Heart left ventricle (tissue), 16 donors: ENCODE measurements around the gene BNC2. TPM values are rescaled to one million over a fixed set of nuclear protein-coding genes. Genes with fewer than 3 reads are reported as not detected.

Experiments
- ATAC-seq, 4 donors: fragments of 200-7000 bp; cut with Tn5 transposase; one replicate each; pipeline ENCODE4 v1.9.1; 2020 to 2022; ENCODE audit warnings: moderate library complexity in 4 of 4, mild to moderate bottlenecking in 3 of 4, moderate number of reproducible peaks in 1 of 4
- DNase-seq, 5 donors: peaks; one replicate each; pipeline ENCODE4 v3.0.0-alpha.2; 2020
- H3K27ac ChIP-seq, 12 donors: fragments of 200-600 bp; sonication (generic) in 4 of 12; one replicate each; pipeline versions ENCODE4 v1.5.0 to v1.8.0; 2016 to 2022; ENCODE audit warnings: mild to moderate bottlenecking in 2 of 12
- H3K27me3 ChIP-seq, 9 donors: fragments of 200-600 bp; sonication (generic) in 2 of 9; one replicate each; pipeline versions ENCODE4 v1.5.1 to v1.8.0; 2016 to 2022; ENCODE audit warnings: mild to moderate bottlenecking in 3 of 9
- H3K36me3 ChIP-seq, 9 donors: fragments of 200-600 bp; sonication (generic) in 2 of 9; one replicate each; pipeline versions ENCODE4 v1.5.0 to v1.8.0; 2018 to 2022; ENCODE audit warnings: mild to moderate bottlenecking in 2 of 9
- H3K4me1 ChIP-seq, 12 donors: fragments of 200-600 bp; sonication (generic) in 4 of 12; one replicate each; pipeline versions ENCODE4 v1.5.0 to v1.8.0; 2016 to 2022; ENCODE audit warnings: mild to moderate bottlenecking in 3 of 12
- H3K4me3 ChIP-seq, 12 donors: fragments of 200-600 bp; sonication (generic) in 4 of 12; one replicate each; pipeline versions ENCODE4 v1.5.0 to v1.8.0; 2017 to 2022; ENCODE audit warnings: mild to moderate bottlenecking in 9 of 12, moderate library complexity in 4 of 12
- H3K9me3 ChIP-seq, 12 donors: fragments of 200-600 bp; sonication (generic) in 4 of 12; one replicate each; pipeline versions ENCODE4 v1.5.0 to v1.8.0; 2016 to 2022; ENCODE audit warnings: mild to moderate bottlenecking in 1 of 12
- CTCF ChIP-seq, 12 donors: fragments of 200-600 bp; sonication (generic) in 4 of 12; IDR thresholded peaks; one replicate each; pipeline versions ENCODE4 v1.5.0 to v1.8.0; 2018 to 2022; ENCODE audit warnings: antibody characterized with exemption in 12 of 12, mild to moderate bottlenecking in 5 of 12
- POLR2A ChIP-seq, 2 donors: fragments of 450-650 bp; IDR thresholded peaks; one replicate each; pipeline ENCODE4 v1.6.1; 2017; ENCODE audit warnings: antibody characterized with exemption in 2 of 2, mild to moderate bottlenecking in 2 of 2, moderate library complexity in 2 of 2
- WGBS, 4 donors: extraction: QIAGEN DNeasy Blood & Tissue Kit in 2 of 4; methylation state at CpG; one replicate each; pipeline versions ENCODE4 v1.1.5 to v1.1.7; 2013 to 2018; 5-methylcytosine and 5-hydroxymethylcytosine counted together
- intact Hi-C, 10 donors: fragments of 100-400 bp; cut with DNase I; formaldehyde crosslinking; loops; one replicate each; pipeline versions ENCODE4 v1.11.1 to v1.14.2; 2022
- polyA plus RNA-seq, 2 donors: library from polyadenylated mRNA; stranded (reverse); fragments of 200-250 nt; gene quantifications; one replicate each; pipeline ENCODE4 v1.2.3, GENCODE V29; 2013
- total RNA-seq, 9 donors: library from RNA; depleted of rRNA in 2 of 9; stranded (reverse); fragments of >200 nt in 2 of 9; fragmentation: NEBNext Ultra II Directional in 3 of 9; extraction: Animal tissue kit (Norgen Biotek cat#: 25700) in 3 of 9; gene quantifications; one replicate each; pipeline versions ENCODE4 v1.1.0 to v1.2.4, GENCODE V29; 2016 to 2023
- donor health status: ischemic (EF 13 %, LVEDD 7.1; RV severe dilation, severe dysfunction).
- donor health status: healthy with polysubstance abuse.
- donor health status: DM: no; HTN: yes; CAD: no.
- donor health status: DM: no; HTN: no; CAD: no.
- donor health status: ischemic (EF 25% LVEDD 6.9; RV normal size, moderate dysfunction).
- donor health status: ischemic (EF 25% LVEDD 5.7; RV mildly dilated, moderate dysfunction).
- donor health status: healthy.
- donor health status: DM: yes; HTN: yes; CAD: no.
- donor health status: ischemic (EF 35%, LVEDD 5.7; RV mildly dilated, moderate dysfunction).
- donor health status: nonischemic (EF 11% LVEDD 7.7; RV severe dilation, severe dysfunction).
- donor health status: DM: yes; HTN: yes; CAD: no.
- donor health status: PGD.
- donor health status: ischemic (EF 29% LVEDD 5.4; RV normal size, mild dysfunction).
- donor health status: nonischemic (EF 23%, LVEDD 6.1; RV moderate dilation, normal function).

BNC2 gene
- total and polyA plus RNA-seq, 11 donors: 0.38 to 27.1 (median 3.8) TPM

GRCh38 chr9:16637911-16638310 lies 232.6 kb downstream of the BNC2 start:
- intact Hi-C loops: no loop called here
- no peak overlapping the region for H3K4me3 ChIP-seq
- H3K27ac ChIP-seq: peak overlapping the region in 1 of 12 donors; percentile 5
- peaks cover 0 to 10% (median 0%) of the 10 kb centered on the region in 12 donors for H3K9me3 ChIP-seq
- H3K27me3 ChIP-seq: no peaks in the 10 kb centered on the region
- DNase-seq (no peak), ATAC-seq (no peak)
- no peak for TF ChIP-seq CTCF (IDR thresholded peaks at IDR 0.05)
- no peak for TF ChIP-seq POLR2A (IDR thresholded peaks at IDR 0.05)
- no peaks in the 10 kb centered on the region for H3K4me1 ChIP-seq
- H3K36me3 ChIP-seq: no peaks in the 10 kb centered on the region
- WGBS, 4 donors: 68 to 83% (median 74%) methylated on average over 5 of the region's 5 CpGs

GRCh38 chr9:16637218-16637617 lies 233.3 kb downstream of the BNC2 start:
- Histone ChIP-seq H3K4me3 (no peak overlapping the region), H3K36me3 (no peaks in the 10 kb centered on the region), H3K27me3 (no peaks in the 10 kb centered on the region), H3K27ac (no peak overlapping the region), H3K9me3 (peaks cover 0 to 10% (median 0%) of the 10 kb centered on the region in 12 donors), H3K4me1 (no peaks in the 10 kb centered on the region)
- TF ChIP-seq CTCF (IDR thresholded peaks at IDR 0.05) (no peak), POLR2A (IDR thresholded peaks at IDR 0.05) (no peak)
- no peak for ATAC-seq
- 89 to 95% (median 92%) methylated on average over 1 of the region's 1 CpG for WGBS, 4 donors
- intact Hi-C loops: no loop called here
- no peak for DNase-seq

GRCh38 chr9:16633794-16634193 lies 236.7 kb downstream of the BNC2 start:
- no peaks in the 10 kb centered on the region for H3K27me3 ChIP-seq
- no peaks in the 10 kb centered on the region for H3K36me3 ChIP-seq
- 75 to 83% (median 80%) methylated on average over 2 of the region's 2 CpGs for WGBS, 4 donors
- no peak overlapping the region for H3K4me3 ChIP-seq
- DNase-seq (no peak), ATAC-seq (no peak)
- TF ChIP-seq CTCF (IDR thresholded peaks at IDR 0.05) (no peak), POLR2A (IDR thresholded peaks at IDR 0.05) (no peak)
- no peaks in the 10 kb centered on the region for H3K4me1 ChIP-seq
- H3K27ac ChIP-seq: no peak overlapping the region
- intact Hi-C loops: no loop called here
- peaks cover 0 to 5% (median 0%) of the 10 kb centered on the region in 12 donors for H3K9me3 ChIP-seq

GRCh38 chr9:16628413-16628812 lies 242.1 kb downstream of the BNC2 start:
- peaks cover 0 to 35% (median 6%) of the 10 kb centered on the region in 12 donors for H3K4me1 ChIP-seq
- H3K4me3 ChIP-seq: peak overlapping the region in 2 of 12 donors; percentile 21 to 28
- intact Hi-C loops: loop anchor here in 1 of 10 donors (10.0 kb wide), 1 partner anchor 96 kb away; no protein-coding TSS in a partner anchor
- H3K27ac ChIP-seq: peak overlapping the region in 8 of 12 donors; percentile 3 to 76 (median 47)
- no peaks in the 10 kb centered on the region for H3K36me3 ChIP-seq
- no peaks in the 10 kb centered on the region for H3K27me3 ChIP-seq
- DNase-seq (no peak), ATAC-seq (no peak)
- WGBS, 4 donors: 82 to 87% (median 83%) methylated on average over 7 of the region's 7 CpGs
- no peaks in the 10 kb centered on the region for H3K9me3 ChIP-seq
- TF ChIP-seq CTCF (IDR thresholded peaks at IDR 0.05): no peak
- TF ChIP-seq POLR2A (IDR thresholded peaks at IDR 0.05): no peak
